ENCODE data around the gene CDC25A.
"Not testable (repeated sequence)": the region's sequence is repeated elsewhere in the genome, so short reads cannot be mapped to it uniquely, and the experiment has no call there.

Gene CDC25A

GRCh38 chr3:48140936-48141603, 47.1 kb downstream of the CDC25A start:
- FAIRE-seq, result no peak

DNA sequence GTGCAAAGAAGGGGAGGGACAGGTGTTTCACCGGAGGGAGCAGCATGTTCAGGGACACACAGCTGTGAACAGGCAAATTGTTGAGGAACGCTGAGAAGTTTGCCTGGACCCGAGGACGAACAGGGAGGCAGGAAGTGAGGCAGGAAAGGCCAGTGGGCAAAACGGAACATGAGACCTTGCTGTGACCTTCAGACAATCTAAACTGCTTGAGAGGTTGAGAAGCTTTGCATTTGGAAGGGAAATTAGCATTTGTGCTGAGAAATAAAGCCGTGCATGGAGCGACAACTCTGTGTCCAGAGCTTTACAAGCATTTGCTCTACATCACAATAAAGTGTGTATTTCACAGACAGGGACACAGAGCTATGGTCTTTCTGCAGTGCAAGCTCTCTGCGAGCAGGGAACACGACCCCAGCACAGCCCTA, 47.9 kb downstream of the CDC25A start:
- no peak for FAIRE-seq

DNA sequence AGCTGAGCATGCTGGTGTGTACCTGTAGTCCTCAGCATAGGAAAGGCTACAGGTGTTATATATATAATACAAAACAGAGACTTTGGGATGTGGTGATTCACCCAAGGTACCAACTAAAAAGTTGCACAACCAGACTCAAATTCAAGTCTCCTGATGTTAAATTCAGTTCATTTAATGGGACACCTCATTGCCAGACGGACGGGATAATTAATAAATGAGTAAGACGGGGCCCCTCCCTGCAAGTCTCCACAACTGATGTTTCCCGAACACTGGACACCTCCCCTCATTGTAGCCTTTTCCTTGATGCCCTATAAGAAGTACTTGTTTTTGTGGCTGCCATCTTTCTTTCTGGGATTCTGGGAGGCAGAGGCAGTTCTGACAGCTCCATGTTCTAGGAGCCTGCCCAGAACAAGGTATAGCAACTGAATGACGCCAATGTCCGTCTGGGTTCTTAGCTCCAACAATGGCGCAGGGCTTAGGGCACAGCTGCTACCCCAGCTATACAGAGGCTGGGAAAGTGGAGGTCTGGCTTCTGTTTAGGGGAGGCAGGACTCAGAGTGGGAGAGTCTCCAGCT, 50.7 kb downstream of the CDC25A start:
- no peak for FAIRE-seq

- no peak for FAIRE-seq
Observed at GRCh38 chr3:48135552-48136495, 52.4 kb downstream of the CDC25A start.

- FAIRE-seq, result peak; percentile 85
Observed at GRCh38 chr3:48130321-48130904, 57.8 kb downstream of the CDC25A start.

- no peak for FAIRE-seq
Observed at GRCh38 chr3:48129921-48130320, 58.3 kb downstream of the CDC25A start.

- FAIRE-seq, result no peak
Observed at GRCh38 chr3:48128774-48129173, 59.4 kb downstream of the CDC25A start.

- no peak for FAIRE-seq
Observed at GRCh38 chr3:48125886-48126622, 62.2 kb downstream of the CDC25A start.

DNA sequence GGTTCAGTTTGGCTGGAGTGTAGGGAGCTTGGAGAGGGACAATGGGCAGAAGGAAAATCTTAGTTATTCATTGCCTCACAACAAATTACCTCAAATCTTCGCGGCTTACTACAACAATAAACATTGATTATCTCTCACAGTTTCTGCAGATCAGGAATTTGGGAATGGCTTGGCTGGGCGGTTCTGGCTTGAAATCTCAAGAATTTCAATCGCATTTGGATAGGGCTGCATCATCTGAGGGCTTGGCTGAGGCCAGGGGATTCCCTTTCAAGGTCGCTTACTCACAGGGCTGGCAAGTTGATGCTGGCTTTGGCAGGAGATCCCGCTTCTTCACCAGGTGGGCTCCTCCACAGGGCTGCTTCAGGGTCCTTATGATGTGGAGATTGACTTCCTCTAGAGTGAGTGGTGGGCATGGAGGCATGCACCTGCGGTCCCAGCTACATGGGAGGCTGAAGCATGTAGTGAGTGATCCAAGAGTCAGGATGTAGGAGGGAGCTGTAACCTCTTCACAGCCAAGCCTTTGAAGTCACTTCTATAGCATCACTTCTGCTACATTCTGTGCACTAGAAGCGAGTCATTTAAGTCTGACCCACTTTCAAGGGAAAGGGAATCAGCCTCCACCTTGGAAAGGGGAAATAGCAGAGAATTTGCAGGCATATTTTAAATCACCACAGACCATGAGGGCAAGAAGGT, 63.1 kb downstream of the CDC25A start:
- FAIRE-seq, result no peak

DNA sequence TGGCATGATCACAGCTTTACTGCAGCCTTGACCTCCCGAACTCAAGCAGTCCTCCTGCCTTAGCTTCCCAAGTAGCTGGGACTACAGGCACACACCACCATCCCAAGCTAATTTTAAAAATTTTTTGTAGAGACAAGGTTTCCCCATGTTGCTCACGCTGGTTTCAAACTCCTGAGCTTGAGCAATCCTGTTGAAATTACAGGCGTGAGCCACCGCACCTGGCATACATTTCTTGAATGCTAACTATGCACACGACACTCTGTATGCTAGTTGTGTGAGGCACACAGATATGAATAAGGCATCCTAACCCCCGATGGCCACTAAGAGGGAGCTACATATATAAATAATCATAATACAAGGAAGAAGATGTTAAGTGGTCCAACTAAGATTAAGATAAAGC, 64.9 kb downstream of the CDC25A start:
- no peak for FAIRE-seq

GRCh38 chr3:48122504-48122903, 65.7 kb downstream of the CDC25A start:
- FAIRE-seq, result no peak

- FAIRE-seq, result no peak
Observed at GRCh38 chr3:48120223-48120622, 68.0 kb downstream of the CDC25A start.

GRCh38 chr3:48119505-48120193, 68.6 kb downstream of the CDC25A start:
- no peak for FAIRE-seq

DNA sequence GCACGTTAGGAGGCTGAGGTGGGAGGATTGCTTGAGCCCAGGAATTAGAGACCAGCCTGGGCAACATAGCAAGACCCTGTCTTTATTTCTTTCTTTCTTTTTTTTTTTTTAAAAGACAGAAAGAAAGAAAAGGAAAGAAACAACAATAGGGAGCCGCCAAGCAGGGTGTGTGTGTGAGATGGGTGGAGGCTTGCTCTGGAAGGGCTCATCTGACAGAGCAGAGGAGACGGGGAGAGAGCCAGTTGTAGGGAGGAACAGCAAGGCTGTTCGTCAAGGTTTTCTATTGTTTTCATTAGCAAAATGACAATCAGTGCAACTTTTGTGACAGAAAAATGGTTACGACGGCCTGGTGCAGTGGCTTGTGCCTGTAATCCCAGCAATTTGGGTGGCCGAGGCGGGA, 69.3 kb downstream of the CDC25A start:
- no peak for FAIRE-seq

DNA sequence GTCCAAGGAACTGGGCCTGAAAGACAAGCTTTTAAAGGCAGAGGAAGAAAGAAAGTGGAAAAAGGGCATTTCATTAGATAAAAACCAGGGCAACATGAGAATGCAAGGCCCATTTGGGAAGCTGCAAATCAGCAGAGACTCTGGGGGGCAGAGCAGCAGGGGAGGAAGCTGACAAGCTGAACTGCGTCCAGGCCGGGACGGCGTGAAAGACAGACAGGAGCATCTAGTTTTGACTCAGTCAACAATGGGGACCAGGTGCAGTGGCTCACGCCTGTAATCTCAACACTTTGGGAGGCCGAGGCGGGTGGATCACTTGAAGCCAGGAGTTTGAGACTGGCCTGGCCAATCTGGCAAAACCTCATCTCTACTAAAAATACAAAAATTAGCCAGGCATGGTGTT, 69.9 kb downstream of the CDC25A start:
- FAIRE-seq, result no peak

- FAIRE-seq, result no peak
Observed at GRCh38 chr3:48112813-48113212, 75.4 kb downstream of the CDC25A start.

- not testable (repeated sequence) for FAIRE-seq
Observed at GRCh38 chr3:48112108-48112791, 76.0 kb downstream of the CDC25A start.

- no peak for FAIRE-seq
Observed at GRCh38 chr3:48110463-48110862, 77.8 kb downstream of the CDC25A start.

GRCh38 chr3:48107227-48107626, 81.0 kb downstream of the CDC25A start:
- FAIRE-seq, result no peak

All from endometrium (tissue), 2 donors.